ENCODE measurements around the gene PAPSS2.

The PAPSS2 gene

DNA sequence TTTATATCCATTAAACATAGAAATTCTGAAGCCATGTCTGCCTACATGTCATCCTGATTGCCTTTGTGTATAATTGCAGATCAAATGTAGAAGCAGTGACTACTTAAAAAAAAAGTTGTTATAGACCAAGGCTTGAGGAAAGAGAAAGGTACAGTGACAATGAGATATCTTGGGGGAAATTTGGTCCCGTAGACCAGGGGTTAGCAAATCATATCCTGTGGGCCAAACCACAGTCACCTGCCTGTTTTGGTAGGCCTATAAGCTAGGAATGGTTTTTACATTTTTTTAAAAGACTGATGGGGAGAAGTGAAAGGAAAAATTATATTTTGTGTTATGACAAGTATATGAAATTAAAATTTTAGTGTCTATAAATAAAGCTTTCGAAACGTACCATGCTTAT, 12.9 kb downstream of the PAPSS2 start:
- no peak for DNase-seq

DNA sequence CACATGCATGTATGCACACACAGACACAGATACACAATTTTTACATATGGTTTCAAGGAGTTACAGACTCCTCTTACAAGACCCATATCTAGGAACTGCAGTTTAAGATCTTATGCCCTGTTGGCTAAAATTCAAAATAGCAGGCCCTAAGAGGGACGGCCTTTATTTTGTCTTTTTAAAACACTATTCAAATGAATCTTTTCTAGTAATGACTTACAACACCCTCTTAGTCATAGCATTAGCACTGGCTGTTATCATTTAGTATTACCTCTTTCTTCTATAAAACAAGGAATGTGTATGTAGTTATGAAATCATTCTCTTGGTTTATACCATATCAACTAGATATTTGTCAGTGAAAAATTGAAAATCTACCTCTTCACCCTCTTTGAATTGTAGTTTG, 15.3 kb downstream of the PAPSS2 start:
- no peak for DNase-seq

DNA sequence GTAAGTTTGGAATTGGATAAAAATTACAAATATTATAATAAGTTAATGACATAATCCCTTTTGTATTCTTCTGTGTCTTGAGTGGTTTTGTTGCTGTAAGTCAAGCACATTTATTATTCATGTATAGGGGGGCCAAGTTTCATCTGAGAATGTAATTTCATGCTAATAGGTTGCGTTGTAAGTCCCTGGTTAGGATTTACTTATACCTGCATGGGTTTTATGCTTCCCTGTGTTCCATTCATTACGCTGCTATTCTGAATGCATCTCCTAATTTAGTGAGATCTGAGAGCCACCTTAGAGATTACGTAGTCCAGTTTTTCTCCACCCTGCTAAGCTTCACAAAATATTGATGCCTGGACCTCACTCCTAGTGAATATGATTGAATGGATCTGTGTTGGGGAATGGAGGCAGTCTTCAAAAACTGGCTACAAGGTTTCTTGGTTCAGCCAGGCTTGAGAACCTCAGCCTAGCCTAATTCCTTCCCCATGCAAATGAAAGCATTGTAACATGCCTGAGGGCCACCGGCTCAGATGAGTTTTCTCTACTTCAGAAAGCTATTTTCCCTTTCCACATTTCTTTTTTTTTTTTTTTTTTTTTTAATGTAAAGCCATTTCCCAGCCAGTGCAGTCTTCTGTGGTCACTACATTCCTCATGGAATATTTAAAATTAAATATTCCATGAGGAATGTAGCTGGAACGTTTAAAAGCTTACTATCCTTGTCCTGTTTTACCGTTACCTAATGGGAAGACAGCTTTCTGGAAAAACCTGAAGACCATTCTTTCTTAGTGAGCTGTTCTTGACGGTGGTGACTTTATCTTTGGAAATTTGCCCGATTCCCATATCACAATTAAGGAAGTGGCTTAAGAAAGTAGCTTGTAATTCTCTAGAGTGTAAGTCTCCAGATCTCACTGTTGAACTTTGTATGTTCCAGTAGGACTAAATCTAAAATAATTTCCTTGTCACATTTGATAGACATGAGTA, 16.0 kb downstream of the PAPSS2 start:
- no peak for DNase-seq

DNA sequence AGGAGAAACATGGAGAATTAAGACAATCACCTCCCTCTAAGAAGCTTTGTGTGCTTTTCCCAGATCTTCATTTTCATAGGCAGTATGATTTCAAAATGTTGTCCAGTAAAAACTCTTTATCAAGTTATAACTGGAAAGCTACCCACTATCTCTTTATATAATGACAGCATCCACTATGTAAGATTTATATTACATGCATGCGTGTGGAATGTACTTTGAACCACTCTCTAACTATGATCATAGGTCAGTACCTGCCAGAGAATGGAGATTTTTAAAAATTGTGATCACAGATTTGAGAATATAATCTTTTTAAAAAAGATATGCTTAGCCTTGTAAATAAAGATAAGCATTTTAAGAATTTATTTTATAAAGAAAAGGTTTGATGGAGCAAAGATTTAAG, 17.9 kb downstream of the PAPSS2 start:
- no peak for DNase-seq

DNA sequence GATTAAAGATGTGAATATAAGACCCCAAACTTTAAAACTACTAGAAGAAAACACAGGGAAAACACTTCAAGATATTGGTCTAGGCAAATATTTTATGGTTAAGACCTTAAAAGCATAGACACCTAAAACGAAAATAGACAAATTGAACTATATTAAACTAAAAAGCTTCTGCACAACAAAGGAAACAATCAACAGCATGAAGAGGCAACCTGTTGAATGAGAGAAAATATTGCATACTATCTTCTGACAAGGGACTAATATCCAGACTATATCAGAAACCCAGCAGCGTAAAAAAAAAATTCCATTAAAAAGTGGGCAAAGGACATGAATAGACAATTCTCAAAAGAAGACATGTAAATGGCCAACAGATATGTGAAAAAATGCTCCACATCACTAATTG, 18.6 kb downstream of the PAPSS2 start:
- no peak for DNase-seq

DNA sequence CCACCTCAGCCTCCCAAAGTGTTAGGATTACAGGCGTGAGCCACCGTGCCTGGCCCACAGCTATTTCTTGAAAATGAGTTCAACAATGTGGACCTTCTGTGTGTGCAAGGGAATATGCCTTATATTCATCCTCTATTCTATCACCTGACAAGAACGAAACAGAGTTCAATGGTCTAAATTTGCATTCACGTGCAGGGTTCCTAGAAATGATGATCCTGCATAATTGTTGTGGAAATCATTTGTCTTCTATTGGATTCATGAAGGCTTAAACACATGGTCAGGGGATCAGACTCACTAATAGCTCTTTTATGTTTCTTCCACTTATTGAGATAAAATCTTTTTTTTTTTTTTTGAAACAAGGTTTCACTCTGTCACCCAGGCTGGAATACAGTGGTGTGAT, 23.7 kb downstream of the PAPSS2 start:
- DNase-seq: no peak

DNA sequence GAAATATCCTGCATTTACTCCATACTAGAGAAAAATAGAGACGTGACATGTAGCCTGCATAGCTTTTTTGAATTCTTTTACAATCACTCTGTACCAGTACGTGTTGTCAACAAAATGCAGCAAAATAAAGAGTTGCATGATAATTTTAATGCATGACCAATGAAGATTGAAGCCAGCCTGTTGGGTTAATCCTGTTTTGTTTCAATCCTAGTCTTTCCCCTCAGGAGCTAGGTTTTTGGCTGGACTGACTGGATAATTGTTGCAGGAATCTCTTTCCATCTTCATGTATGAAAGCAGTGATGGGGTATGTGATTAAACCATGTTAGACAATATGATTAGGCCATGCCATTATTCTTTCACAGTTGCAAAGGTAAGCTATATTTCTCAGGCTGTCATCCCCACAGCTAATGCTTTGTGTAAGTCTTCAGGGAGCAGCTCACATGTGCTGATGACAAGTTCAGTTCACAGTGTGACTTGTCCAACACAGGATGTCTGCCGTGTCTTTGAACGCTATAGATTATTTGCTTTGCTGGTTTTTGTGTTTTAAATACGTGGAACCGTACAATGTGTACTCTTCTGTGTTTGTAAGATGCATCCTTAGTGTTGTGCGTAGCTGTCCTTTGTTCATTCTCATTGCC, 24.4 kb downstream of the PAPSS2 start:
- DNase-seq: no peak

DNA sequence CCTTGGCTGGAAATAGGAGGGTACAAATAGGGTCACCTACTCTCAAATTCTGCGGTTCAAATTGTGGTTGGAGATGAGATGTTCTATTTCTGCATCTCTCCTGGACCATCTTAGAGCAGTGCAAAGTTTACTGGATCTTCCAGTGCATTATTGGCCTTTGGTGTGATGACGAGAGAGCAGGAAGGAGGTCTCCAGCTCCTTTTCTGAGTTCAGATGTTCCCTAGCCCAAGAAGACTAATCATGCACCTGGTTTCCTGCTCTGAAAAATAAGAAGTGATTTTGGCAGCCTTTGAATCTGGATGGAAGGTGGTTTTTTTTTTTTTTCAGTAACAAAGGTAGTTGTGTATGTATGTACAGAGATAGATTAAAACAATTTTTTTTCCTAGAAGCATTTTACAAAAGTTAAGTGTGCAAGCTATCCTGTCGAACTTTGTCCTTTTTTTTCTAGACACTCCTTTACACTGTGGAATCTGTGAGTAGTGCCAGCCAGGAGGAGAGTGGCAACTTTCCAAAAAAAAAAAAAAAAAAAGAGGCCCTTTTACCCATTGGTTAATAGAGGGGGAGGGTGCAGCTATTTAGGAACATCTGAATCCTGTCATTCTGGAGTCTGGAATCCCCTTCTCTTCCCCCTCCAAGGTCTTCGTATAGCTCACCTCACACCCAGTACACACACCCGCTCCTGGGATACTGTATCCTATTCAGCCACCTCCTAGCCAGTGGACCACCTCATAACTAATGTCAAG, 26.3 kb downstream of the PAPSS2 start:
- no peak for DNase-seq

DNA sequence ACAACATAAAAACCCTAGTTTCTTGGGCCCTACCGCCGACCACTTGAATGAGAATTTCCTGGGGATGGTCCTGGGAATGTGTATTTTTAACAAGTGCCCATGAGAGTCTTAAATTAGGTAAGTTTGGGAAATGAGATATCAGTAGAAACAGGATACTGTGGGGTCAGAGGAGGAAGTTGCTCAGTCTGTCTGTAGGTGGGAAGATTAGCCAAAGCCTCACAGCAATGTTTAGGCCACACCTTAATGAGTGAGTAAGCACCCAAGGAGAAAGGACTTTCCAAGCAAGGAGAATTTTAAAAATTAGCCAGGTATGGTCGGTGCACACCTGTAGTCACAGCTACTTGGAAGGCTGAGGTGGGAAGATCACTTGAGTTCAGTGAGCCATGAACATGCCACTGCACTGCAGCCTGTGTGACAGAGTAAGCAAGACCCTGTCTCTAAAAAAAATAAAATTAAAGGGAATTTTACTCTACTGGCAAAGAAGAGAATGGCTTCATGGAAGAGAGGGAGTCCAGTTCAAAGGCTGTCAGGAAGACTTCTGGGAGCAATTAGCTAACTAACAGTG, 31.9 kb downstream of the PAPSS2 start:
- no peak for DNase-seq

DNA sequence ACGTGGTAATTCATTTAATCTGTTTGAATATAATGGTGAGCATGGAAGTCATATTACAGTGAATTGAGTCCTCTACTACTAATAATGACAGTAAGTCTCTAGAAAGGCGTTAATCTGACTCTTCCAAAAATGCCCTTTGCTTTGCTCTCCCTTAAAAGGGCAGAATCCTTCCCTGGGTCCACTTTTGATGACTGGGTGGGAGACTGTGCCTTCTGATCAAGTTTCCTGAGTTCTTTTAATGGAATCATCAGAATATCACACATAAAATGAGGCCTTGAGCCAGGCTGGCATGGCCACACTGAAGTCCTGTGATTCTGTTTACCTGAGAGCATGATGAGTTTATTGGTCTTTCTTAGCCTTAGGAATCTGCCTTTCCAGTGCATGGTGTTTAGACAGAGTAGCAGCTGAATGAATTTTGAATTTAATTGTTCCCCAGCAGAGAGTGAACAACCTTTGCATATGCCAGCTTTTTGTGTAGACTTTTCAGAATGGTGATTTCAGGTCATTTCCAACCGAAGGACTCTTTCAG, 33.3 kb downstream of the PAPSS2 start:
- DNase-seq: no peak

DNA sequence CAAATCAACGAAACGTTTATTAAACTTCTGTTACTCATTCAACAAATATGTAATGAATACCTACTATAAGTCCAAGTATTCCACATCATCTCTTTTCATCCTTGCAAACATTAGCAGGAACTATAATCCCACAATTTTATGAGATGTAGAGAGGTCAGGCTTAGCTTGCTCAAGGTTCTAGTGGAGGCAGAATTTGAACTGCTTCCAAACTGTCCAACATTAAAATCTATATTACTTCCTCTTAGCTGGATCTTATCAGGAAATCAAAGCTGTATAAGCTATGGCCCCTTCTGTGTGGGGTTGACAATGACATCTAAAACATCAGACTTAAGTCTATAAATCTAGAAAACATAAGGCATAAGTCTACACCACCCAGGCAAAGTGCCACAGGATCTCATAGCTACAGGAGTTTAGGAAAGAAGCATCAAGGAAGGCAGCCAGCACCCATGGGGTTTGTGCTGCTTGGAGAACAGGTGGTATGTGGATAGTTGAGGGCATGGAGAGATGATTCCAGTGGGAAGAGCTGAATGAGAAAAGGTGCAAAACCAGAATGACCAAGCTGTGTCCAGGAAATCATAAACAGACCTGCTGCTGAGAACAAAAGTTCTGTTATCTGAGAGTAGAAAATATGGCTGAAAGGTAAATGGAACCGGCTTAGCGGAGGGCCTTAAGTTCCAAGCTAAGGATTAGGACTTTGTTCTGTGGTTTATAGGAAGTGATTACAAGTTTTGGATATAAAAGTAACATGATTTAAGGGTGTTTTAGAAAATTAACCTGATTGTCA, 34.5 kb downstream of the PAPSS2 start:
- no peak for DNase-seq

DNA sequence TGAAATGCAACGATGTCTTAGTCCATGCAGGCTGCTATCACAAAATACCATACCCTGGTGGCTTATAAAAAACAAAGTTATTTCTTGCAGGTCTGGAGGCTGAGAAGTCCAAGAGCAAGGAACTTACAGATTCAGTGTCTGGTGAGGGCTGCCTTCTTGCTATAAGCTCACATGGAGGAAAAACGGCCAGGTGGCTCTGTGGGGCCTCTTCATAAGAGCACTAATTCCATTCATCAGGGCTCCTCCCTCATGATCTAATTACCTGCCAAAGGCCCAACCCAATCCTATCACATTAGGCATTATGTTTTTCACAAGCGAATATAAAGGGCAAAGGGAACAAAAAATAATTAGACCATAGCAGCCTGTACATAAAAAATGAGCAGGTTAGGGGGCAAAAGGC, 35.4 kb downstream of the PAPSS2 start:
- DNase-seq: no peak

DNA sequence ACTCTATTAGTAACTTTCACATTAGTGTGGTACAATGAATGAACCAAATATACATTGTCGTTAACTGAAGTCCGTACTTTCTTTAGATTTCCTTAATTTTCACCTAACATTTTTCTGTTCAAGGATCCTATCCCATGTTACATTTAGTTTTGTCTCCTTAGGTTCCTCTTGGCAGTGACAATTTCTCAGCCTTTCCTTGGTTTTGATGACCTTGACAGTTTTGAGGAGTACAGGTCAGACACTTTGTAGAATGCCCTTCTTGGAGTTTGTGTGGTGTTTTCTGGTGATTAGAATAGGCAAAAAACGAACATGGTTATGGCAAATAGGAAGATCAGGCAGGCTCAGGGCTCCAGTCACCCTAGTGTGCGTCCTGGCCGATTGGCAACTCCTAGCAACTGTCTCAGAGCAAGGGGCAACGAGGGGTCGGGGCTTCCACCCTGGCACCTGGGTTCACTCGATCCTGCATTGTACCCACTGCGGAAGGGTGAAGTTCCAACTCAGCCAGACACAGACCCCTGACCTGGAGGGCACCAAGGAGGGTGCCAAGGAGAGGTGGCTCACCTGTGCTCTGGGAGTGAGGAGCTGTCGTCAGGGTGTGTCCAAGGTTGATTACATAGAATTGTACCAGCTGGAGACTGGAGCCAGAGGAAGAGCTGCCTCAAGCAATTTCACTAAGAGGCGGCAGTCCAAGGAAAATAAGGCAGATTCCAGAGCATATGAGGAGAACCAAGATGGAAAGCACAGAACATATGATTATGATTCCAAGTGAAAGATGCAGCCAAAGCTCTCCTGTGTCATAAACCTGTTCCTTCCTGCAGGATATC, 37.5 kb downstream of the PAPSS2 start:
- DNase-seq: no peak

DNA sequence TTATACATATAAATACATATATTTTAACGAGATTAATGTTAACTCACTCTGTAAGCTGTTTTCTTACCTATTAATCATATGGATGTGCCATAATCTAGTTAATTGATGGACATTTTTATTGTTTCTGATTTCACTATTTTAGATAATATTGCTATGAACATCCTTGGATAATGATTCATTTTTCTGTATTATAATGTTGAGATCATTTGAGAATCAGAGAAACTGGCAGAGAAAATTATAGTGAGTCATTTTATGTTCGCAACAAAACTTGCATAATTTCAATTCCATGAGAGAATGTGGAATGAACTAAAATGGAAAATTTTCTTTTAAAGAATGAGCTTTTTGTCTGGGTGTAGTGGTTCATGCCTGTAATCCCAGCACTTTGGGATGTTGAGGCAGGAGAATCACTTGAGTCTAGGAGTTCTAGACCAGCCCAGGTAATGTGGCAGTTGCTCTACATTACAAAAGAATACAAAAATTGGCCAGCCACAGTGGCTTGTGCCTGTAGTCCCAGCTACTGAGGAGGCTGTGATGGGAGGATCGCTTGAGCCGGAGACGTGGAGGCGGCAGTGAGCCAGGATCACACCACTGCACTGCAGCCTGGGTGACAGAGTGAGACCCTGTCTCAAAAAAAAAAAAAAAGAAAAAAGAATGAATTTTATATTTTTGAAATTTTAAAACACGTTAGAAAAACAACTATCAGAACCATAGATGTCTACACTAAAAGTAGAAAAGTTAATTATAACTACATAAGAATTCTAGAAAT, 40.5 kb downstream of the PAPSS2 start:
- no peak for DNase-seq

DNA sequence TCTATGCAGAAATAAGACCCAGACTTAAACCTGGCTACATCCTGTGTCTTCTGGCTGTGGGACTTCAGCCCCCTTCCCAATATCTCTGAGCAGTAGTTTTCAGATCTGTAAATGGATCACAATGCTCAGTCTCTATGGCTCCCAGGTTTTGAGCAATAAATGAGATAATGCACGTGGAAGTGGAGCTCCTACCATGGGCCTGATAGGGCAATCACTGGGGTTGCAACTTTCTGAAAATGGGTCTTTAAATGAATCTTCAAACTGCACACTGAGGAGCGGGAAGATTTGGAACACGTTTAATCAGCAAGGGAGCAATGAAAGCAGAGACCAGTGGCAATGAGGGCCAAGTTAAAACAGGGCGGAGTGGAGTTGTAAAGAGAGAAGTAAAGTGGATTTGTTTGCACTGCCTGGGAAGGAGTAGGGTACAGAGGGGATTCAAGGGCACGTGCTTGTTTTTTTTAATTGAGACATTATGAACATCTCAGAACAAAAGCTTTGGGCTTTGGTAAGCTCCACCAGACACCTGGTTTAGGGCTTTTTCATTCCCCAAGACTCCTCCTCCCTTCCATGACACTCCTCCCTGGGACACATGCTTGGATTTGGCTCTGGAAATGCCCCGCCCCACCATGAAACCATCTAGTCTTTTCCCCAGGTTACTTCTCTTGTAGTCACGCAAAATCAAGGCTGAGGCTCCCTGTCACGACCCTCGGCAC, 42.7 kb downstream of the PAPSS2 start:
- DNase-seq: no peak

DNA sequence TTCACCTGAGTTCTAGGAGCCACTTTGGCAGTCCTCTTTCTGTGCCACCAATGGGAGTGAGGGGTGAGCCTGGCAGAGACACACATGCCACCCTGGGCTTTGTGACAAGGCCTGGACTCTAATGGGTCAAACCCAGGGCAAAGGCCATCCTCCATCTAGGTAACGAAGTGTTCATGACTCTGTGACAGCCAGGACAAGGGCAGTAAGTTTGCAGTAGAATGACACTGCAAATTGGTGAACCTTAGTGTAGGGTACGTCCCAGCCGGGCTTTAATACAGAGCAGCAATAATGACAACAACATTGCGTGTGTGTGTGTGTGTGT, 43.3 kb downstream of the PAPSS2 start:
- no peak for DNase-seq

DNA sequence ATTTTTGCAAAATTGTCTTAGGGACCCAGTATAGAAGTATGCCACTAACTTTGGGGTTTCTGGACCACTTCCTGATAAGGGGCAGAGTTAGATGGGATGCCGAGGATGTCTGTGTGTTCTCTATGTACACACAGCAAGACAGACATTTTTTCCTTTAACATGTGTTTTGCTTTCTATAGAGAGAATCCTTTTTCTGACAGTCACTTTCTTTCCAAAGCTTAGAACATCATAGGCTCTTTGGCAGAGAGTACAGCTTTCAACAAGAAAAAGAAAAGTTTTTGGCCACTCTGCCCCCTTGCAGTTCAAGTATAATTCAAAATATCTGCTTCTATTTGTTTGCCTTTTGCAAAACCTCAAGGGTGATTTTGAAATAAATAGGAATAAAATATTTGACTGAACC, 44.1 kb downstream of the PAPSS2 start:
- no peak for DNase-seq

DNA sequence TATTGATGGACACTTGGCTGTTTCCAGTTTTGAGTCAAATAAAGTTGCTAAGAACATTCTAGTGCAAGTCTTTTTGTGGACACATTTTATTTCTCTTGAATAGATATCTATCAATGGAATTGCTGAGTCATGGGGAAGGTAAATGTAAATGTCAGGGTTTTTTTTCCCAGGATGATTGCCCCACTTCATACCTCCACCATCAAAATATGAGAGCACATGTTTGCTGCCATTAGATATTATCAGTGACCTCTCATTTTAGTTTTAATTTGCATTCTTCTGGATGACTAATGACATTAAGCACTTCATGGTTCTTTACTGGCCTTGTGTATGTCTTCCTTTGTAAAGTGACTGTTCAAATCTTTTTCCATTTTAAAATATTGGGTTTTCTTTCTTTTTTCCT, 45.7 kb downstream of the PAPSS2 start:
- no peak for DNase-seq

DNA sequence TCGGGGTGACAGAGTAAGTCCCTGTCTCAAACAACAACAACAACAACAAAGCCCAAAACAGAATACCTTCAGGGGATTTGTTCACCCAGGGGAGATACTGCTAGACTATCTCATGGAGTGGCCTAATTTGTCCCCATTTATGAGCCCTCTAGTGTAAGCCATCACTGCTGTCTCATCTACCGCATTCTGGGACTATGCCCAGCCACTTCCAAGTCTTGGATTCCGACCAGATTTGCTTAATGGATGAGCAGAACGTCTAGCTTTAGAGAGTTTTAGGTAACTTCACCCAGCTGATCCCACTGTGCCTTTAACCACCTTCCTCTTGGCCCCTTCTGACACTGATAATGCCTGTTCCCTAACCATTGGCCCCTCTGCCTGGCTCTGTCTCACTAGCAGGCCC, 47.1 kb downstream of the PAPSS2 start:
- no peak for DNase-seq

DNA sequence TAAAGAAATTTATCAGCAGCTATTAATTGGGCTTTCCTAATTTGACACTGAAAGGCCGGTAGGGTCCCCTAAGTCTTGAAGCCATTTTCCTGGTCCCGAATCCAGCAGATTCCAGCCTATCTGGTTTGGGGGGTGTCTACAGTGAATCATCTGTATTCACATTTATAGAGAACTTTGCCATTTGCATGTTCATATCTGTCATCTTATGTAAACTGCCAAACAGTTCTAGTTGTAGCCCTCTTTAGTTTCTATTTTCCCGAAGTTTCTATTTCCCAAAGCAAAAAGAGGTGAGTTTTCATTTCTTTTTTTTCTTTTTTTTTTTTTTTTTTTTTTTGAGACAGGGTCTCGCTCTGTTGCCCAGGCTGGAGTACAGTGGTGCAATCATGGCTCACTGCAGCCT, 47.6 kb downstream of the PAPSS2 start:
- DNase-seq: no peak

Measured in activated CD8-positive, alpha-beta memory T cell treated with anti-CD3 and anti-CD28 coated beads for 24 hours (primary cell).